OCI-LY3 (cell line): ENCODE data around the gene ZNF423.

Experiments used
- H2AFZ ChIP-seq: fragments of 200-600, 300-600 bp; shearing (Covaris generic); 2 replicates; pipeline ENCODE4 v1.6.0; 2014; ENCODE audit warnings: antibody characterized with exemption, low read depth, low read length
- H3K27ac ChIP-seq: fragments of 200-600, 300-600 bp; sonication (generic); 2 replicates; pipeline ENCODE4 v1.5.1; 2014; ENCODE audit warnings: mild to moderate bottlenecking, low read length, moderate library complexity, mixed read lengths
- H3K27me3 ChIP-seq: fragments of 200-600, 300-600 bp; sonication (generic); 2 replicates; pipeline ENCODE4 v1.6.1; 2014; ENCODE audit warnings: low read depth, low read length, mixed read lengths
- H3K36me3 ChIP-seq: fragments of 200-600, 300-600 bp; sonication (generic); replicated peaks from 2 replicates; pipeline ENCODE3; 2014; ENCODE audit warnings: low read depth, low read length, mixed read lengths
- H3K4me1 ChIP-seq: fragments of 300-600, 200-600 bp; sonication (generic); 2 replicates; pipeline ENCODE4 v1.6.1; 2014; ENCODE audit warnings: low read length, mixed read lengths
- H3K4me2 ChIP-seq: fragments of 200-600, 300-600 bp; sonication (generic); 2 replicates; pipeline ENCODE4 v1.6.1; 2014; ENCODE audit warnings: low read length, mixed read lengths
- H3K4me3 ChIP-seq: fragments of 300-600, 200-600 bp; sonication (generic); 2 replicates; pipeline ENCODE4 v1.5.1; 2014; ENCODE audit warnings: antibody characterized with exemption, mild to moderate bottlenecking, low read length, moderate library complexity
- H3K79me2 ChIP-seq: fragments of 300-600, 200-600 bp; shearing (Covaris generic); 2 replicates; pipeline ENCODE4 v1.6.1; 2014; ENCODE audit warnings: mild to moderate bottlenecking, low read length, mixed read lengths
- H3K9ac ChIP-seq: fragments of 300-600, 200-600 bp; shearing (Covaris generic); 2 replicates; pipeline ENCODE4 v1.6.0; 2014; ENCODE audit warnings: mild to moderate bottlenecking, low read length, moderate library complexity
- H3K9me3 ChIP-seq: fragments of 200-600, 300-600 bp; shearing (Covaris generic); 2 replicates; pipeline ENCODE4 v1.6.1; 2014; ENCODE audit warnings: low read length, mixed read lengths; ENCODE audit not compliant: insufficient read depth
- H4K20me1 ChIP-seq: fragments of 200-600, 300-600 bp; sonication (generic); 2 replicates; pipeline ENCODE4 v1.6.1; 2016; ENCODE audit warnings: low read length, mixed read lengths; ENCODE audit not compliant: insufficient read depth
- EZH2phosphoT487 ChIP-seq: fragments of 200-600 bp; shearing (Covaris generic); IDR thresholded peaks from 2 replicates; pipeline ENCODE4 v1.6.1; 2018; ENCODE audit warnings: antibody characterized with exemption, mixed run types, low read depth
- TF ChIP-seq, protein P1 (sequence below): fragments of 200-600, 300-600 bp; sonication (generic); IDR thresholded peaks from 2 replicates; pipeline ENCODE4 v1.5.1; 2014; ENCODE audit warnings: antibody characterized with exemption, low read length, low read depth

ZNF423 gene

GRCh38 chr16:49861299-49861698, 5.4 kb upstream of the ZNF423 start:
- H3K4me1 ChIP-seq: no peaks in the 10 kb centered on the region
- H3K36me3 ChIP-seq: no peaks in the 10 kb centered on the region
- H3K4me3 ChIP-seq: no peak overlapping the region
- H3K9ac ChIP-seq: no peak overlapping the region
- no peaks in the 10 kb centered on the region for H3K9me3 ChIP-seq
- no peak overlapping the region for H3K4me2 ChIP-seq
- peaks cover 17% of the 10 kb centered on the region for H3K27me3 ChIP-seq
- no peak overlapping the region for H3K27ac ChIP-seq
- no peaks in the 10 kb centered on the region for H4K20me1 ChIP-seq
- H3K79me2 ChIP-seq: no peaks in the 10 kb centered on the region
- TF ChIP-seq EZH2phosphoT487: no peak
- TF ChIP-seq, protein P1, sequence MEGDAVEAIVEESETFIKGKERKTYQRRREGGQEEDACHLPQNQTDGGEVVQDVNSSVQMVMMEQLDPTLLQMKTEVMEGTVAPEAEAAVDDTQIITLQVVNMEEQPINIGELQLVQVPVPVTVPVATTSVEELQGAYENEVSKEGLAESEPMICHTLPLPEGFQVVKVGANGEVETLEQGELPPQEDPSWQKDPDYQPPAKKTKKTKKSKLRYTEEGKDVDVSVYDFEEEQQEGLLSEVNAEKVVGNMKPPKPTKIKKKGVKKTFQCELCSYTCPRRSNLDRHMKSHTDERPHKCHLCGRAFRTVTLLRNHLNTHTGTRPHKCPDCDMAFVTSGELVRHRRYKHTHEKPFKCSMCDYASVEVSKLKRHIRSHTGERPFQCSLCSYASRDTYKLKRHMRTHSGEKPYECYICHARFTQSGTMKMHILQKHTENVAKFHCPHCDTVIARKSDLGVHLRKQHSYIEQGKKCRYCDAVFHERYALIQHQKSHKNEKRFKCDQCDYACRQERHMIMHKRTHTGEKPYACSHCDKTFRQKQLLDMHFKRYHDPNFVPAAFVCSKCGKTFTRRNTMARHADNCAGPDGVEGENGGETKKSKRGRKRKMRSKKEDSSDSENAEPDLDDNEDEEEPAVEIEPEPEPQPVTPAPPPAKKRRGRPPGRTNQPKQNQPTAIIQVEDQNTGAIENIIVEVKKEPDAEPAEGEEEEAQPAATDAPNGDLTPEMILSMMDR: no peak
- H2AFZ ChIP-seq: no peak overlapping the region

- TF ChIP-seq, protein P1: no peak
- TF ChIP-seq EZH2phosphoT487: no peak
- no peak overlapping the region for H3K4me3 ChIP-seq
Observed at GRCh38 chr16:49860593-49860992, 4.7 kb upstream of the ZNF423 start.

GRCh38 chr16:49859125-49859811, 3.4 kb upstream of the ZNF423 start:
- H4K20me1 ChIP-seq: no peaks in the 10 kb centered on the region
- H3K4me2 ChIP-seq: no peak overlapping the region
- no peaks in the 10 kb centered on the region for H3K4me1 ChIP-seq
- no peak for TF ChIP-seq EZH2phosphoT487
- TF ChIP-seq, protein P1: no peak
- no peaks in the 10 kb centered on the region for H3K79me2 ChIP-seq
- H3K9me3 ChIP-seq: no peaks in the 10 kb centered on the region
- H2AFZ ChIP-seq: no peak overlapping the region
- H3K4me3 ChIP-seq: no peak overlapping the region
- H3K27ac ChIP-seq: no peak overlapping the region
- no peaks in the 10 kb centered on the region for H3K36me3 ChIP-seq
- H3K9ac ChIP-seq: no peak overlapping the region
- H3K27me3 ChIP-seq: peaks cover 17% of the 10 kb centered on the region

More at GRCh38 chr16:49860593-49860992, 4.7 kb upstream of the ZNF423 start:
- H3K79me2 ChIP-seq: no peaks in the 10 kb centered on the region
- no peaks in the 10 kb centered on the region for H3K4me1 ChIP-seq
- no peak overlapping the region for H3K4me2 ChIP-seq
- no peak overlapping the region for H3K9ac ChIP-seq
- no peaks in the 10 kb centered on the region for H3K9me3 ChIP-seq
- H3K27ac ChIP-seq: no peak overlapping the region
- H3K36me3 ChIP-seq: no peaks in the 10 kb centered on the region
- no peaks in the 10 kb centered on the region for H4K20me1 ChIP-seq
- no peak overlapping the region for H2AFZ ChIP-seq
- peaks cover 17% of the 10 kb centered on the region for H3K27me3 ChIP-seq

DNA sequence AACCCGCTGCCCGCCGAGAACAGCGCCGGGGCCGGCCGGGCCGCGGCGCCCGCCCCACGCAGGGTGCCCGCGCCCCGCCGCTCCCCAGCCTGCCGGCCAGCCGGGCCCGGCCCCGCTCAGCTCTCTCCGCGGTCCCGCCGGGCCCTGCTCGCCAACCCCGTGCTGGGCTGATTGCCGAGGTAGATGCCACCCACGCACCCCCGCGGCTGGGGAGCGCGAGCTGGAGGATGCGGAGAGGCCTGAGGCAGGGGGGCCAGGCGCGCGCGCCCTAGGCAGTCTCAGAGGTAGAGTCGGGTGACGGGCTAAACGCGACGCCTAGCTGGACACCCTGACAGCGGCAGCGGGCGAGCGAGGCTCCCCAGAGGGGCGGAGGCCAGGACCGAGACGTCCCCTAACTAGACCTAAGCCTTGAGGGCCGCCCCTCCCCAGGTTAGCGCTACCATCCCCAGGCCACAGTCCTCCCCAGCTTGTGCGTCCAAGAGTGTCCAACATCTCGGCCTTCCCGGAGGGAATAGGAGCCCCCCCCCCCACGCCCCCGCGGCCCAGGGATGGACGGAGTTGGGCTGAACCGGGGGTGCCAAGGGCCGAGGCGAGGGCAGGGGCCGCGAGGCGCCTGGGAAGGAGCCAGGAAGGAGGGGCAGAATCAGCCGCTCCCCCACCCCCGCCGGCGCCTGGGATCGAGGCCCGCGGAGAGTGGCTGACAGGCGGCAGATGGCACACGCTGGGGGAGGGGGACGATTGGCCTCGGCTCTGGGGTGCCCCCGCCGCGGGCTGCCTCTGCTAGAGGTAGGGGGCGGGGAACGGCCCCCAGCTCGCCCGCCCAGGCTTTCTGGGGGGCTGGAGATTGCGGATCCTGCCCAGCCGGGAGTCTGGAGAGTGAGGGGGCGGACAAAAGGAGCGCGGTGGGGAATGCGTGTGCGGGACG, 2.5 kb upstream of the ZNF423 start:
- Histone ChIP-seq H3K36me3 (no peaks in the 10 kb centered on the region), H3K9ac (no peak overlapping the region), H3K27me3 (peaks cover 23% of the 10 kb centered on the region), H3K9me3 (no peaks in the 10 kb centered on the region), H3K79me2 (no peaks in the 10 kb centered on the region), H2AFZ (no peak overlapping the region), H3K27ac (no peak overlapping the region), H4K20me1 (no peaks in the 10 kb centered on the region), H3K4me1 (no peaks in the 10 kb centered on the region), H3K4me3 (no peak overlapping the region), H3K4me2 (no peak overlapping the region)
- TF ChIP-seq, protein P1: no peak
- TF ChIP-seq EZH2phosphoT487: no peak
